AG10803 (cell line): Measurements from ENCODE around the gene CXCR6.

Source experiments
- DNase-seq: peaks from one replicate; pipeline ENCODE4 v3.0.0; 2010; ENCODE audit warnings: low read depth
- H3K4me3 ChIP-seq: 2 replicates; pipeline ENCODE4 v1.5.1; 2011; ENCODE audit warnings: mild to moderate bottlenecking, low read length, control low read depth
- TF ChIP-seq, protein P1 (sequence below): conservative IDR thresholded peaks from 2 replicates; pipeline ENCODE4 v1.5.1; 2011; ENCODE audit warnings: mild to moderate bottlenecking, low read length, control low read depth, inconsistent platforms

Gene CXCR6

GRCh38 chr3:45988362-45988761 is 45.1 kb downstream of the CXCR6 start:
- DNase-seq, result no peak
- TF ChIP-seq, protein P1, sequence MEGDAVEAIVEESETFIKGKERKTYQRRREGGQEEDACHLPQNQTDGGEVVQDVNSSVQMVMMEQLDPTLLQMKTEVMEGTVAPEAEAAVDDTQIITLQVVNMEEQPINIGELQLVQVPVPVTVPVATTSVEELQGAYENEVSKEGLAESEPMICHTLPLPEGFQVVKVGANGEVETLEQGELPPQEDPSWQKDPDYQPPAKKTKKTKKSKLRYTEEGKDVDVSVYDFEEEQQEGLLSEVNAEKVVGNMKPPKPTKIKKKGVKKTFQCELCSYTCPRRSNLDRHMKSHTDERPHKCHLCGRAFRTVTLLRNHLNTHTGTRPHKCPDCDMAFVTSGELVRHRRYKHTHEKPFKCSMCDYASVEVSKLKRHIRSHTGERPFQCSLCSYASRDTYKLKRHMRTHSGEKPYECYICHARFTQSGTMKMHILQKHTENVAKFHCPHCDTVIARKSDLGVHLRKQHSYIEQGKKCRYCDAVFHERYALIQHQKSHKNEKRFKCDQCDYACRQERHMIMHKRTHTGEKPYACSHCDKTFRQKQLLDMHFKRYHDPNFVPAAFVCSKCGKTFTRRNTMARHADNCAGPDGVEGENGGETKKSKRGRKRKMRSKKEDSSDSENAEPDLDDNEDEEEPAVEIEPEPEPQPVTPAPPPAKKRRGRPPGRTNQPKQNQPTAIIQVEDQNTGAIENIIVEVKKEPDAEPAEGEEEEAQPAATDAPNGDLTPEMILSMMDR, result no peak
- H3K4me3 ChIP-seq, result no peak overlapping the region

- DNase-seq, result peak; percentile 78
- H3K4me3 ChIP-seq, result no peak overlapping the region
- TF ChIP-seq, protein P1, result no peak
These were observed 45.5 kb downstream of the CXCR6 start for GRCh38 chr3:45988804-45989203.

GRCh38 chr3:45990181-45990580 is 46.9 kb downstream of the CXCR6 start:
- DNase-seq, result no peak
- no peak overlapping the region for H3K4me3 ChIP-seq
- TF ChIP-seq, protein P1, result no peak

GRCh38 chr3:45991341-45991740 is 48.1 kb downstream of the CXCR6 start:
- no peak overlapping the region for H3K4me3 ChIP-seq
- TF ChIP-seq, protein P1, result no peak
- no peak for DNase-seq

DNA sequence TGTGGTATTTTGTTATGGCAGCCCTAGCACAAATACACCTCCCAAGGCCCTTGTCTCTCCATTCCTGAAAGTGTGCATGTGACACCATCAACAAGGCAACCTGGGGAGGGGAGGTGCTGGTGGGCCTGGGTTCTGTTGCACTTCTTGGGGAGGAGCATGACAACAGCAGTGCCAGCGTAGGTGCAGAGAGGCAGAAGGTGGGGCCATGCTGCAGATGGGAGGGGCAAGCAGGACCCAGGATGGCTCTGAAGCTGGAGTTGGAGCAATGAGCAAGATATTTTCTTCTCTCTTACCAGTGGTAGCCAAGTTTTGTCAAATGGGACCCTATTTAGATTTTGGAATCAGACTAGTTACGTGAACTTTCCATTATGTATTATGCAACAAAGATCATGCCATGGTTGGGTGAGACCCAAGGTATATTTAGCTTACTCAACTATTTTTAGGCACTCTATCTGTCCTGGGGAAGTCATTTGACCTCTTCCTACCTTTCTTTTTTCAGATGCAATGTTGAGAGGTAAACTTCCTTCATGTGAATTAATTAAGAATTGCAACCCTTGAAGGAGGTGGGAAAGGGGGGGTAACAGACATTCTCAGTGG is 49.0 kb downstream of the CXCR6 start:
- H3K4me3 ChIP-seq, result no peak overlapping the region
- no peak for DNase-seq
- TF ChIP-seq, protein P1, result no peak

DNA sequence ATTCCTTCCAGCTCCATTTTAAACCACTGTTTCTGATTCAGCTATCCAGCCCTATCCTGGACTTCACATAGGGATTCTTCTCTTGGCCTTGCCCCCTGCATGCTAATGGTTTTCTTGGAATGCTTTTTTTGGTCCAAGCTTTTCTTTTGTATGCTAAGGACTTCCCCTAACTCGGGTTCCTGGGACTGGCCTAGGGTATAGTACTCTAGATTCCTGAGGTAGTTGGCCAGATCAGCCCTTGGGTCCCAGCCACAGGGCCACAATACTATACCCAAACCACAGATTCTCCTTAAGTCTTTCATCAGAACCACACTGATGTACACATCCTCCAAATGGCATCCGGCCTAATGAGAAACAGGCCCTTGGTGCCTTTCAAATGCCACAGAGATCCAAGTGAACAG is 49.6 kb downstream of the CXCR6 start:
- H3K4me3 ChIP-seq, result no peak overlapping the region
- peak; percentile 100 for DNase-seq
- TF ChIP-seq, protein P1, result no peak

- H3K4me3 ChIP-seq, result no peak overlapping the region
- DNase-seq, result no peak
These were observed 50.3 kb downstream of the CXCR6 start for GRCh38 chr3:45993421-45994027.

More at GRCh38 chr3:45993421-45994027, 50.3 kb downstream of the CXCR6 start:
- TF ChIP-seq, protein P1, result no peak
